CD4-positive, CD25-positive, alpha-beta regulatory T cell (primary cell): ENCODE data around the gene NAV2. TPM values are rescaled to one million over a fixed set of nuclear protein-coding genes. Genes with fewer than 3 reads are reported as not detected.

ENCODE experiments used
- ATAC-seq, 2 donors: fragments of 150-1000 bp; cut with Tn5 transposase; one replicate each; pipeline ENCODE4 v1.10.0; 2021; ENCODE audit warnings: low read depth in 2 of 2, moderate number of reproducible peaks in 2 of 2, moderate library complexity in 1 of 2
- DNase-seq, 3 donors: peaks; one replicate each; pipeline versions ENCODE4 v3.0.0 to v3.0.0-alpha.2; 2012 to 2022; ENCODE audit warnings: mixed read lengths in 1 of 3
- H3K27ac ChIP-seq: one replicate; pipeline ENCODE4 v1.7.0; 2013; ENCODE audit warnings: mild to moderate bottlenecking, low read length; ENCODE audit not compliant: insufficient read depth, poor library complexity, severe bottlenecking
- H3K27me3 ChIP-seq: one replicate; pipeline ENCODE4 v1.7.0; 2013; ENCODE audit warnings: low read length; ENCODE audit not compliant: control insufficient read depth, insufficient read depth
- H3K36me3 ChIP-seq: one replicate; pipeline ENCODE4 v1.7.0; 2013; ENCODE audit warnings: mild to moderate bottlenecking, low read length, moderate library complexity; ENCODE audit not compliant: control insufficient read depth, insufficient read depth
- H3K4me1 ChIP-seq: 2 replicates; pipeline ENCODE4 v1.7.0; 2013; ENCODE audit warnings: mild to moderate bottlenecking, low read length; ENCODE audit not compliant: insufficient read depth, control insufficient read depth, poor library complexity, severe bottlenecking
- H3K4me3 ChIP-seq: one replicate; pipeline ENCODE4 v1.7.0; 2013; ENCODE audit warnings: low read depth, mild to moderate bottlenecking, low read length, moderate library complexity
- H3K9me3 ChIP-seq, 2 experiments: 1 replicate in 1 of 2; 2 replicates in 1 of 2; pipeline ENCODE4 v1.7.0; 2013; ENCODE audit warnings: low read length in 2 of 2, mild to moderate bottlenecking in 1 of 2, moderate library complexity in 1 of 2; ENCODE audit not compliant: control insufficient read depth in 2 of 2
- H3K27ac Mint-ChIP-seq, 3 donors: one replicate each; pipeline ENCODE4 v1.8.0; 2020 to 2022; ENCODE audit warnings: mild to moderate bottlenecking in 3 of 3, mixed read lengths in 3 of 3, moderate library complexity in 2 of 3
- H3K27me3 Mint-ChIP-seq: one replicate; pipeline ENCODE4 v1.8.0; 2022; ENCODE audit warnings: mild to moderate bottlenecking, mixed read lengths
- H3K36me3 Mint-ChIP-seq: one replicate; pipeline ENCODE4 v1.8.0; 2020; ENCODE audit warnings: mixed read lengths
- H3K4me1 Mint-ChIP-seq, 4 donors: one replicate each; pipeline ENCODE4 v1.8.0; 2020 to 2022; ENCODE audit warnings: mixed read lengths in 4 of 4, mild to moderate bottlenecking in 1 of 4
- H3K4me3 Mint-ChIP-seq, 4 donors: one replicate each; pipeline ENCODE4 v1.8.0; 2020 to 2022; ENCODE audit warnings: mild to moderate bottlenecking in 4 of 4, mixed read lengths in 4 of 4, moderate library complexity in 3 of 4
- H3K9me3 Mint-ChIP-seq, 7 donors: one replicate each; pipeline ENCODE4 v1.8.0; 2020 to 2022; ENCODE audit warnings: mixed read lengths in 7 of 7, mild to moderate bottlenecking in 3 of 7, moderate library complexity in 2 of 7
- polyA plus RNA-seq, 4 donors: library from polyadenylated mRNA; unstranded; fragments of 300-500 nt; fragmentation: Illumina TruSeq; gene quantifications; one replicate each; pipeline ENCODE4 v1.2.3, GENCODE V29; 2021
- total RNA-seq: library from RNA; stranded (reverse); gene quantifications from one replicate; pipeline ENCODE4 v1.2.3, GENCODE V29; 2022

Gene NAV2
- total and polyA plus RNA-seq, 5 donors from 2014 or later = 0.14 to 0.59 (median 0.36) TPM; not detected in 2

GRCh38 chr11:19836666-19837065 lies 124.0 kb downstream of the NAV2 start:
- Histone ChIP-seq H3K27me3 (no peaks in the 10 kb centered on the region), H3K4me3 (no peak overlapping the region), H3K9me3 (no peaks in the 10 kb centered on the region), H3K4me1 (no peaks in the 10 kb centered on the region), H3K27ac (no peak overlapping the region), H3K36me3 (no peaks in the 10 kb centered on the region)
- Mint-ChIP-seq H3K4me1 (no peaks in the 10 kb centered on the region), H3K9me3 (peaks cover 0 to 3% (median 0%) of the 10 kb centered on the region in 7 donors), H3K4me3 (no peak overlapping the region), H3K27ac (no peak overlapping the region), H3K27me3 (no peaks in the 10 kb centered on the region), H3K36me3 (no peaks in the 10 kb centered on the region)
- no peak for ATAC-seq
- no peak for DNase-seq

DNA sequence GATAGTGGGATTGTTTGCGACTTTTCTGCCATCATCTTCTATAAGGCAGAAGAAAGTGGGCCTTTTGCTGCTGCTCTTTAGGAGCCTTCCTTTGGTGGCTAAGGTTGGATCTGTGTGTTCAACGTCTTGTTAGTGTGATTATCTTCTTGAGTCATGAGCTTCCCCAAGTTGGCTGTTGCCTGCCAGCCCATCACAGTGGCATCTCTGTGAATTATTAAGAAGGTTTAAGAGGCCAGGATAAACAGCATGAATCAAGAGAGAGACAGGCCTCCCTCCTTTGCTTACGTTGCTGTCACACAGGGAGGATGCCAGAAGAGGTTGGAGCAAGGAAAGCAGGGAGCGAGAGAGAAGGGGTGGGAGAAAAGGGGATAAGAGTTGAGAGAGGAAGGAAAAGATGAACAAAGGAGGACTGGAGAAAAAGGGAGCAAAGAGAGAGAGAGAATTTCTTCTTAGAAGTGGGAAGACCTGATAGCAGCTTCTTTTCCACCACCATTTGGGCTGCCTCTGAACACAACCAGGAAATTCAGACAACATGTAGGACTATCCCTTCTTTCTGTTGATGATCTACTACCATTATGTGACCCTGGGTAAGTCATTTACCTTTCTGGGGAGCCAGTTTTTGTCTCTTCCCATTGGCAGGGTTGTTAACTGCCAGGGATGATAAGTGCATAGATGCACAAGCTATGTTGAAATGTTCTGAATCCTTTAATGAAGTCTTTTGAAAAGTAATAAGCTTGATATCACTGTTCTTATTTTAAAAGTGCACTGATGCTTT lies 126.5 kb downstream of the NAV2 start:
- no peaks in the 10 kb centered on the region for H3K36me3 Mint-ChIP-seq
- no peak overlapping the region for H3K4me3 Mint-ChIP-seq
- Histone ChIP-seq H3K4me1 (no peaks in the 10 kb centered on the region), H3K4me3 (no peak overlapping the region), H3K27me3 (no peaks in the 10 kb centered on the region), H3K36me3 (no peaks in the 10 kb centered on the region), H3K27ac (no peak overlapping the region), H3K9me3 (no peaks in the 10 kb centered on the region)
- no peaks in the 10 kb centered on the region for H3K4me1 Mint-ChIP-seq
- ATAC-seq (no peak), DNase-seq (no peak)
- peaks cover 0 to 3% (median 0%) of the 10 kb centered on the region in 7 donors for H3K9me3 Mint-ChIP-seq
- no peaks in the 10 kb centered on the region for H3K27me3 Mint-ChIP-seq
- no peak overlapping the region for H3K27ac Mint-ChIP-seq

DNA sequence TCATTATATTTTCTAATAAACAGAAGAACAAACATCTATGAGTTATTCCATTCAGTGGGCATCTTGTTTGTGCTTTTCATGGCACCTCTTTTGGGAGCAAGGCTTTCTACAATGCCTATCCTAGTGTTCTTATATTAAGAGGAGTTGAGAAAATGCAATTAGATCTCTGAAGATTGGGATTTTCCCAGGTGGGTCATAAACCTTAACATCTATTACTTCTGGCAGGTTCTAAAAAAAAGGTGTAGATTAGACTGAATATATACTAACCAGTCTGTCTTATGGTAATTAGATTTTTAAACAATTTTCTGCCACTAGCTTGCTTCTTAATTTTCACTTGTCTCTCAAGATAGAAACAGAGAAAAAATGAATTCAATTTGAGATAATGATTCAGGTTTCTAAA lies 128.3 kb downstream of the NAV2 start:
- H3K9me3 ChIP-seq = no peaks in the 10 kb centered on the region
- H3K36me3 ChIP-seq = no peaks in the 10 kb centered on the region
- no peaks in the 10 kb centered on the region for H3K4me1 Mint-ChIP-seq
- ATAC-seq (no peak), DNase-seq (no peak)
- peaks cover 0 to 3% (median 0%) of the 10 kb centered on the region in 7 donors for H3K9me3 Mint-ChIP-seq
- H3K27me3 ChIP-seq = no peaks in the 10 kb centered on the region
- no peak overlapping the region for H3K27ac ChIP-seq
- H3K4me3 ChIP-seq = no peak overlapping the region
- H3K4me1 ChIP-seq = no peaks in the 10 kb centered on the region
- no peak overlapping the region for H3K4me3 Mint-ChIP-seq
- H3K27ac Mint-ChIP-seq = no peak overlapping the region
- H3K27me3 Mint-ChIP-seq = no peaks in the 10 kb centered on the region
- no peaks in the 10 kb centered on the region for H3K36me3 Mint-ChIP-seq

GRCh38 chr11:19842505-19842904 lies 129.9 kb downstream of the NAV2 start:
- no peaks in the 10 kb centered on the region for H3K27me3 ChIP-seq
- H3K4me1 ChIP-seq = no peaks in the 10 kb centered on the region
- DNase-seq (no peak), ATAC-seq (no peak)
- H3K4me3 ChIP-seq = no peak overlapping the region
- Mint-ChIP-seq H3K27ac (no peak overlapping the region), H3K9me3 (no peaks in the 10 kb centered on the region), H3K4me1 (no peaks in the 10 kb centered on the region), H3K36me3 (no peaks in the 10 kb centered on the region), H3K27me3 (no peaks in the 10 kb centered on the region), H3K4me3 (no peak overlapping the region)
- no peak overlapping the region for H3K27ac ChIP-seq
- no peaks in the 10 kb centered on the region for H3K36me3 ChIP-seq
- H3K9me3 ChIP-seq = no peaks in the 10 kb centered on the region

- H3K4me3 Mint-ChIP-seq = no peak overlapping the region
- H3K4me1 Mint-ChIP-seq = no peaks in the 10 kb centered on the region
Measured at GRCh38 chr11:19843079-19843478, 130.4 kb downstream of the NAV2 start.

GRCh38 chr11:19844012-19844411 lies 131.4 kb downstream of the NAV2 start:
- H3K4me1 ChIP-seq = no peaks in the 10 kb centered on the region
- ATAC-seq (no peak), DNase-seq (no peak)
- no peak overlapping the region for H3K4me3 ChIP-seq
- H3K36me3 ChIP-seq = no peaks in the 10 kb centered on the region
- Mint-ChIP-seq H3K27ac (no peak overlapping the region), H3K9me3 (no peaks in the 10 kb centered on the region), H3K27me3 (no peaks in the 10 kb centered on the region), H3K36me3 (no peaks in the 10 kb centered on the region), H3K4me3 (no peak overlapping the region), H3K4me1 (no peaks in the 10 kb centered on the region)
- no peak overlapping the region for H3K27ac ChIP-seq
- no peaks in the 10 kb centered on the region for H3K27me3 ChIP-seq
- H3K9me3 ChIP-seq = no peaks in the 10 kb centered on the region

More at GRCh38 chr11:19843079-19843478, 130.4 kb downstream of the NAV2 start:
- H3K9me3 Mint-ChIP-seq = no peaks in the 10 kb centered on the region
- H3K9me3 ChIP-seq = no peaks in the 10 kb centered on the region
- H3K4me1 ChIP-seq = no peaks in the 10 kb centered on the region
- H3K36me3 ChIP-seq = no peaks in the 10 kb centered on the region
- H3K36me3 Mint-ChIP-seq = no peaks in the 10 kb centered on the region
- DNase-seq (no peak), ATAC-seq (no peak)
- H3K27me3 Mint-ChIP-seq = no peaks in the 10 kb centered on the region
- no peak overlapping the region for H3K27ac ChIP-seq
- no peak overlapping the region for H3K4me3 ChIP-seq
- H3K27ac Mint-ChIP-seq = no peak overlapping the region
- no peaks in the 10 kb centered on the region for H3K27me3 ChIP-seq

GRCh38 chr11:19844806-19845205 lies 132.2 kb downstream of the NAV2 start:
- no peak overlapping the region for H3K27ac Mint-ChIP-seq
- no peaks in the 10 kb centered on the region for H3K4me1 Mint-ChIP-seq
- ATAC-seq (no peak), DNase-seq (no peak)
- Histone ChIP-seq H3K27me3 (no peaks in the 10 kb centered on the region), H3K9me3 (no peaks in the 10 kb centered on the region), H3K27ac (no peak overlapping the region), H3K4me1 (no peaks in the 10 kb centered on the region), H3K36me3 (no peaks in the 10 kb centered on the region), H3K4me3 (no peak overlapping the region)
- no peaks in the 10 kb centered on the region for H3K9me3 Mint-ChIP-seq
- no peaks in the 10 kb centered on the region for H3K27me3 Mint-ChIP-seq
- H3K36me3 Mint-ChIP-seq = no peaks in the 10 kb centered on the region
- no peak overlapping the region for H3K4me3 Mint-ChIP-seq

DNA sequence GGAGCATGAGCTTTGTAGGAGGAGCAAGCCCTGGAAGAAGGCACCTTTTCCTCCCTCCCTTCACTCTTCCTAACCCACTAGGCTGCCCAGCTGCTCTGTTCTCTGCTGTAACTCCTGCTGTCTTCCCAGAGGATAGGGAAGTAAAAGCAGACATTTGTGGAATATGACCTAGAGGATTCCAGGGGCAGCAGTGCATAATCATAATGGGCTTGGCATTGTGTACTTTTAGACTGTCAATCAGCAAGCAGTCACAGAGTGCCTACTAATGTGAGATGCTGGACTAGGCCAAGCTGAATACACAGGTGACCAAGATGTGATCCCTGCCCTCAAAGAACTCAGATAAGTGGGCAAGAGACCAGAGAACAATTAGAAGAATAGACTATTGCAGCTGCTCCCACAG lies 133.0 kb downstream of the NAV2 start:
- Histone ChIP-seq H3K27ac (no peak overlapping the region), H3K4me1 (no peaks in the 10 kb centered on the region), H3K4me3 (no peak overlapping the region), H3K27me3 (no peaks in the 10 kb centered on the region), H3K9me3 (no peaks in the 10 kb centered on the region), H3K36me3 (no peaks in the 10 kb centered on the region)
- H3K27ac Mint-ChIP-seq = no peak overlapping the region
- ATAC-seq (no peak), DNase-seq (no peak)
- H3K4me1 Mint-ChIP-seq = no peaks in the 10 kb centered on the region
- no peak overlapping the region for H3K4me3 Mint-ChIP-seq
- H3K36me3 Mint-ChIP-seq = no peaks in the 10 kb centered on the region
- H3K27me3 Mint-ChIP-seq = no peaks in the 10 kb centered on the region
- no peaks in the 10 kb centered on the region for H3K9me3 Mint-ChIP-seq
